Caco-2 (cell line): ENCODE measurements around the gene ALPK3. TPM values are rescaled to one million over a fixed set of nuclear protein-coding genes. Genes with fewer than 3 reads are reported as not detected.

Experiments
- BruUV-seq: library from RNA; stranded (reverse); fragments of 400-500 nt; replicated peaks from 2 replicates; lab custom pipeline; 2021; lab: Mats Ljungman, UMichigan
- CTCF ChIA-PET: fragments of 300-600 bp; sonication (Branson Sonifier 250); formaldehyde crosslinking; loops from one replicate; lab custom pipeline; 2022; ENCODE audit warnings: antibody characterized with exemption; lab: Charles Lee
- POLR2A ChIA-PET: fragments of 300-600 bp; sonication (Branson Sonifier 250); formaldehyde crosslinking; loops from one replicate; lab custom pipeline; 2022; ENCODE audit warnings: antibody characterized with exemption; lab: Charles Lee
- DNase-seq, 2 experiments: peaks; one replicate each; pipeline versions ENCODE4 v3.0.0 to v3.0.0-alpha.2; 2020 to 2022
- H3K27me3 ChIP-seq: replicated peaks from 2 replicates; pipeline ENCODE4 v1.6.0; 2011; ENCODE audit warnings: low read length; ENCODE audit not compliant: control insufficient read depth, insufficient read depth
- H3K36me3 ChIP-seq: 2 replicates; pipeline ENCODE4 v1.5.1; 2011; ENCODE audit warnings: low read length; ENCODE audit not compliant: control insufficient read depth, insufficient read depth
- H3K4me1 ChIP-seq: fragments of 250-450 bp; sonication (Bioruptor Pico); 2 replicates; pipeline ENCODE4 v1.5.1; 2020; ENCODE audit warnings: mild to moderate bottlenecking
- H3K4me3 ChIP-seq: 2 replicates; pipeline ENCODE4 v1.5.1; 2011; ENCODE audit warnings: low read depth, mild to moderate bottlenecking, control low read depth, low read length
- H3K9me3 ChIP-seq: fragments of 250-450 bp; sonication (Bioruptor Pico); 2 replicates; pipeline ENCODE4 v1.5.1; 2020; ENCODE audit warnings: mild to moderate bottlenecking, moderate library complexity
- H3K27ac Mint-ChIP-seq: one replicate; pipeline ENCODE4 v1.8.0; 2022; ENCODE audit warnings: mixed read lengths; ENCODE audit not compliant: unreplicated experiment
- H3K27me3 Mint-ChIP-seq: one replicate; pipeline ENCODE4 v1.8.0; 2022; ENCODE audit warnings: mixed read lengths; ENCODE audit not compliant: insufficient read depth, unreplicated experiment
- H3K36me3 Mint-ChIP-seq: one replicate; pipeline ENCODE4 v1.8.0; 2022; ENCODE audit warnings: mild to moderate bottlenecking, mixed read lengths; ENCODE audit not compliant: insufficient read depth, unreplicated experiment
- H3K4me1 Mint-ChIP-seq: one replicate; pipeline ENCODE4 v1.8.0; 2022; ENCODE audit warnings: low read depth, mixed read lengths; ENCODE audit not compliant: unreplicated experiment
- H3K4me3 Mint-ChIP-seq: one replicate; pipeline ENCODE4 v1.8.0; 2022; ENCODE audit warnings: mild to moderate bottlenecking, moderate library complexity, mixed read lengths; ENCODE audit not compliant: unreplicated experiment
- H3K9me3 Mint-ChIP-seq: one replicate; pipeline ENCODE4 v1.8.0; 2022; ENCODE audit warnings: mixed read lengths; ENCODE audit not compliant: unreplicated experiment
- CTCF ChIP-seq, 2 experiments: fragments of 200-600 bp in 1 of 2; IDR thresholded peaks; 1 replicate in 1 of 2; 2 replicates in 1 of 2; pipeline versions ENCODE4 v1.5.1 to v1.8.0; 2011 to 2022; ENCODE audit warnings: antibody characterized with exemption in 1 of 2, control low read depth in 1 of 2, inconsistent platforms in 1 of 2, low read depth in 1 of 2, low read length in 1 of 2, mild to moderate bottlenecking in 1 of 2, moderate library complexity in 1 of 2; ENCODE audit not compliant: insufficient read depth in 1 of 2, severe bottlenecking in 1 of 2, unreplicated experiment in 1 of 2
- intact Hi-C: fragments of 100-400 bp; cut with micrococcal nuclease; formaldehyde crosslinking; loops from one replicate; pipeline ENCODE4 v1.10.0; 2022; ENCODE audit not compliant: unreplicated experiment
- total RNA-seq: library from RNA; stranded (reverse); gene quantifications from 2 replicates; pipeline ENCODE4 v1.2.3, GENCODE V29; 2022

ALPK3 gene
- total RNA-seq, 1 experiment from 2014 or later = 0.43 TPM

DNA sequence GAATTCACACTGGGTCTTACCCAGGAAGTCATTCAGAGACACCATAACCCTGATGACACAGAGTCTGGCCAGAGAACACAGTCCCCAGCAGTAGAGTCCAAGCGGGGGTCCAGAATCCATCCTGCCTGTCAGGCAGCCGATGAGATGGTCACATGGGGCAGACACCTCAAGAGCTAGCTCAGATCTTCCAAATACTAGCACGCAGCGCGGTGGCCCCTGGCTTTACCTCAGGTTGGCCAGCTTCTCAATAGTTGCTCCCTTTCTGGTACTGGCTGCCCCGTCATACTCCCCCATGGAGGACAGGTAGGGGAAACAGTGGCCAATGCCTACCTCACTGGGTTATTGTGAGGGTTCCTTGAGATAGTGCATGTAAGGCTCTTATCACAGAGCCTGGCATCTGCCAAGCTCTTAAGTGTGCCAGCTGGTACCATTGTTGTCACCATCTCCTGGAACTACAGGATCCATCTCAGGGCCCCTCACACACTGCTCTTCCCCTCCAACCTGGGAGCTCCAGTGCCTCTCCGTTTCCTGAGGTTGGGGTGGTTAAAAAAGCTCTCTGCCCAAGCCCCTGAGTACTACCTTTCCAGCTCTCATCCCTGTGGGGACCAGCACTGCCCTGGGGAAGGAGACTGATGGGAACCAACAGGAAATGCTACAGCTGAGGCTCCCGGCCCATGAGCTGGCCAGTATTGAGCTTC is 63.8 kb downstream of the ALPK3 start:
- POLR2A ChIA-PET = no interaction called here
- H3K4me1 ChIP-seq = peaks cover 21% of the 10 kb centered on the region
- no TSS peak for BruUV-seq

DNA sequence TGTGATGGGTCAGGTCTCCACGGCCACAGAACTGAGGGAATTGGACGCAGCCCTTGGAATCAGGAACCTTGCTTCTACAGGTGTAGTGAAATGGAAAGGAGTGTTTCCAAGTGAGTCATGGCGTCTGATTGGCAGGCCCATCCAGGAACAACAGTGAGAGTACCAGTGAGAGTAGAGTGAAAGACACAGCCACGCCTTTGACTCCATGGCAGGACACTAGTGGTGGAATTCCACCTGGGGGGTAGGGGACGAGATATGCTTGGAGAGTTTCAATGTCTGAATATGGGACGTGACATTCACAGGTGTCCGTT is 64.3 kb downstream of the ALPK3 start:
- no peak for DNase-seq
- CTCF ChIA-PET = no interaction called here
- Mint-ChIP-seq H3K27me3 (no peaks in the 10 kb centered on the region), H3K4me1 (peaks cover 14% of the 10 kb centered on the region), H3K36me3 (no peaks in the 10 kb centered on the region), H3K27ac (no peak overlapping the region), H3K9me3 (no peaks in the 10 kb centered on the region), H3K4me3 (no peak overlapping the region)
- no peak overlapping the region for H3K4me3 ChIP-seq
- no TSS peak for BruUV-seq
- POLR2A ChIA-PET = no interaction called here
- no peak for TF ChIP-seq CTCF (IDR thresholded peaks at IDR 0.05; ENCODE audit: insufficient read depth in 1 of 2, low read depth in 1 of 2, low read length in 1 of 2, severe bottlenecking in 1 of 2, unreplicated experiment in 1 of 2)
- intact Hi-C loops = no loop called here
- H3K4me1 ChIP-seq = peaks cover 21% of the 10 kb centered on the region
- no peaks in the 10 kb centered on the region for H3K27me3 ChIP-seq
- H3K9me3 ChIP-seq = no peaks in the 10 kb centered on the region
- H3K36me3 ChIP-seq = no peaks in the 10 kb centered on the region

More for the DNA sequence above, 63.8 kb downstream of the ALPK3 start:
- Mint-ChIP-seq H3K27me3 (no peaks in the 10 kb centered on the region), H3K36me3 (no peaks in the 10 kb centered on the region), H3K27ac (no peak overlapping the region), H3K4me3 (no peak overlapping the region), H3K9me3 (no peaks in the 10 kb centered on the region), H3K4me1 (peaks cover 14% of the 10 kb centered on the region)
- intact Hi-C loops = no loop called here
- no peak for TF ChIP-seq CTCF (IDR thresholded peaks at IDR 0.05; ENCODE audit: insufficient read depth in 1 of 2, low read depth in 1 of 2, low read length in 1 of 2, severe bottlenecking in 1 of 2, unreplicated experiment in 1 of 2)
- CTCF ChIA-PET = no interaction called here
- Histone ChIP-seq H3K36me3 (no peaks in the 10 kb centered on the region), H3K4me3 (no peak overlapping the region), H3K9me3 (no peaks in the 10 kb centered on the region), H3K27me3 (no peaks in the 10 kb centered on the region)
- no peak for DNase-seq

DNA sequence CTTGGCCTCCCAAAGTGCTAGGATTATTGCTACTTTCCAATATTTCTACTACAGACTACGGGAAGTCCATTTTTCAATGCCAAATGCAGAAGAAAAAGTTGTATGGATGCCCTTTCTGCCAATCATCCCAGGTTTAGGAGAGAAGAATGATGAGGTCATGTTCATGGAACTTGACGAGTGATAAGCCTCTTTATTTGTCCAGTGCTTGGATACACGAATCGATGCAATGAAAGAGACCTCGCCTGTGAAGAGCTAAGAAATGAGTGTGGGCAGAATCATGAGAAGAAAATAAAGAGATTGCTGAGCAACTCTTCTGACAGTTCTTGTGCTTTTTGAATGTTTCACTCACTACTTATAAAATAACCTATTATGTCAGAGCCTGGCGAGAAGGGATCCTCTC is 66.3 kb downstream of the ALPK3 start:
- Histone ChIP-seq H3K4me1 (peaks cover 18% of the 10 kb centered on the region), H3K4me3 (no peak overlapping the region), H3K9me3 (no peaks in the 10 kb centered on the region), H3K36me3 (no peaks in the 10 kb centered on the region), H3K27me3 (no peaks in the 10 kb centered on the region)
- Mint-ChIP-seq H3K9me3 (no peaks in the 10 kb centered on the region), H3K27me3 (no peaks in the 10 kb centered on the region), H3K36me3 (no peaks in the 10 kb centered on the region), H3K4me3 (no peak overlapping the region), H3K4me1 (peaks cover 6% of the 10 kb centered on the region), H3K27ac (no peak overlapping the region)
- no TSS peak for BruUV-seq
- ChIA-PET POLR2A (no interaction called here), CTCF (interaction anchor here (0.5 to 2.1 kb wide), 2 partner anchors 43 to 45 kb away, joined by 4 to 8 read pairs; no protein-coding TSS in a partner anchor)
- peak in 1 of 2 experiments; percentile 19 for DNase-seq
- no peak for TF ChIP-seq CTCF (IDR thresholded peaks at IDR 0.05; ENCODE audit: insufficient read depth in 1 of 2, low read depth in 1 of 2, low read length in 1 of 2, severe bottlenecking in 1 of 2, unreplicated experiment in 1 of 2)
- intact Hi-C loops = no loop called here
